K562 (cell line): Measurements from ENCODE around the gene RNF207.

Experiments
- CHD4 ChIP-seq: fragments of 200-600 bp; sonication (generic); IDR thresholded peaks from 3 replicates; pipeline ENCODE4 v1.6.1; 2012; ENCODE audit warnings: low read depth, mild to moderate bottlenecking, mixed read lengths, low read length, inconsistent platforms; ENCODE audit not compliant: insufficient read depth, insufficient replicate concordance, poor library complexity, severe bottlenecking
- EP300 ChIP-seq: IDR thresholded peaks from 2 replicates; pipeline ENCODE4 v1.6.1; 2012; ENCODE audit warnings: low read length, improper control_type of control experiment
- EZH2 ChIP-seq: IDR thresholded peaks from 2 replicates; pipeline ENCODE4 v1.6.1; 2012; ENCODE audit warnings: low read depth, mild to moderate bottlenecking, inconsistent platforms, low read length, borderline replicate concordance
- KLF10 ChIP-seq: fragments of 250-450 bp; sonication (Bioruptor Pico); IDR thresholded peaks from 2 replicates; pipeline ENCODE4 v1.6.1; 2021; ENCODE audit warnings: matching md5 sums
- MYC ChIP-seq, 2 experiments: fragments of 250-450 bp in 1 of 2; sonication (Bioruptor Pico) in 1 of 2; IDR thresholded peaks; 2 replicates each; pipeline versions ENCODE4 v1.5.1 to v1.6.1; 2012 to 2021; ENCODE audit warnings: low read depth in 2 of 2, borderline replicate concordance in 1 of 2, improper control_type of control experiment in 1 of 2, low read length in 1 of 2, mild to moderate bottlenecking in 1 of 2, moderate library complexity in 1 of 2
- MYNN ChIP-seq, 2 experiments: sonication (generic); formaldehyde crosslinking in 1 of 2; IDR thresholded peaks; 2 replicates each; pipeline versions ENCODE4 v1.5.0 to v1.6.1; 2016 to 2020; ENCODE audit warnings: antibody characterized with exemption in 1 of 2, missing genetic modification reagents in 1 of 2
- POLR2AphosphoS2 ChIP-seq: IDR thresholded peaks from 2 replicates; pipeline ENCODE4 v1.6.1; 2012; ENCODE audit warnings: low read length, improper control_type of control experiment
- SIN3A ChIP-seq, 2 experiments: fragments of 150-350 bp in 1 of 2; IDR thresholded peaks; 2 replicates each; pipeline ENCODE4 v1.6.1; 2011 to 2016; ENCODE audit warnings: borderline replicate concordance in 2 of 2, low read depth in 2 of 2, low read length in 2 of 2, mild to moderate bottlenecking in 2 of 2, moderate library complexity in 2 of 2; ENCODE audit not compliant: control insufficient read depth in 1 of 2
- SMARCE1 ChIP-seq: fragments of 450-650 bp; IDR thresholded peaks from 2 replicates; pipeline ENCODE4 v1.7.1; 2016; ENCODE audit warnings: mild to moderate bottlenecking
- SP1 ChIP-seq: sonication (generic); formaldehyde crosslinking; IDR thresholded peaks from 2 replicates; pipeline ENCODE4 v1.8.1; 2022; ENCODE audit warnings: mild to moderate bottlenecking, missing genetic modification reagents
- YY1 ChIP-seq, 3 experiments: IDR thresholded peaks; 2 replicates each; pipeline ENCODE4 v1.6.1; 2011; ENCODE audit warnings: low read length in 2 of 3, mild to moderate bottlenecking in 2 of 3, moderate library complexity in 2 of 3, borderline replicate concordance in 1 of 3, control low read depth in 1 of 3, low read depth in 1 of 3; ENCODE audit not compliant: insufficient read depth in 3 of 3, insufficient replicate concordance in 2 of 3, control insufficient read depth in 1 of 3, insufficient read length in 1 of 3; ENCODE audit errors: extremely low read depth in 1 of 3
- TF ChIP-seq, protein P1 (sequence below): sonication (generic); formaldehyde crosslinking; IDR thresholded peaks from 2 replicates; pipeline ENCODE4 v1.8.0; 2022; ENCODE audit warnings: missing genetic modification reagents, mild to moderate bottlenecking, moderate library complexity, borderline replicate concordance
- TF ChIP-seq, protein P2 (sequence below), 2 experiments: IDR thresholded peaks in 1 of 2; conservative IDR thresholded peaks in 1 of 2; 2 replicates each; pipeline ENCODE4 v1.6.1; 2016; ENCODE audit warnings: low read depth in 2 of 2, mild to moderate bottlenecking in 1 of 2, missing compliant biosample characterization in 1 of 2, missing genetic modification characterization in 1 of 2, moderate library complexity in 1 of 2
- TF ChIP-seq, protein P3 (sequence below): fragments of 450-650 bp; IDR thresholded peaks from 2 replicates; pipeline ENCODE4 v1.6.1; 2017; ENCODE audit warnings: antibody characterized with exemption

DNA sequence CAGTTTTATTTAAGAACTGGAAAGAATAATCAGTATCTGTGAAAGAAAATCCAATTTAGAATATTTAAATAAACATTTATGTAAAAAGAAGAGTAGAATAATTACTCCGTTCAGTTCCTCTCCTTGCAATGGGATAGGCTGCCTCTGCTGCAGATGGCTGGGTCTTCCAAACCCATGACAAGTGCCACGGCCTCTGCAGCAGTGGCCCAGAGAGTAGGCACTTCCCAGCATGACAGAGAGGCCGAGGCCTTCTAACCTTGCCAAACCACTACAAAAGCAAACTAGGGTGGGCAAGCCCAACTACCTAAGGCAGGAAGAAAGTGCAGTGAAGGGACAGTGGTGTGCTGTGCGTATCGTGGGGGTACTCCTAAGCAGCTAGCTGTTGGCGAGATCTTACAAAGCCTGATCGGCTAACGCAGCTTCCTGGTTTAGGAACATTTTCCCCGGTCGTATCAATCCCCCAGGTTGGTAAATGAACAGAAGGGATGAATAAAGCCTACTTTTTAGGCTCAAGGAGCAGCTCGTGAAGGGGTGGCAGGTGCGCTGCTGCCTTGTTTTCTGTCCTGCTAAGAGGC lies 15.4 kb downstream of the RNF207 start:
- TF ChIP-seq MYNN (IDR thresholded peaks at IDR 0.05) (no peak), MYNN (CRISPR knock-in tag; IDR thresholded peaks at IDR 0.05) (no peak), EZH2 (no peak), KLF10 (no peak), MYC (IDR thresholded peaks at IDR 0.05; ENCODE audit: low read depth, low read length) (no peak), MYC (CRISPR knock-in tag; IDR thresholded peaks at IDR 0.05; ENCODE audit: borderline replicate concordance, low read depth) (no peak), SMARCE1 (no peak), EP300 (no peak), YY1 (IDR thresholded peaks at IDR 0.05; ENCODE audit: borderline replicate concordance in 1 of 3, control insufficient read depth in 1 of 3, extremely low read depth in 1 of 3, insufficient read depth in 3 of 3, insufficient read length in 1 of 3, insufficient replicate concordance in 2 of 3, low read depth in 1 of 3, low read length in 2 of 3) (no peak), SIN3A (IDR thresholded peaks at IDR 0.05; ENCODE audit: borderline replicate concordance in 2 of 2, control insufficient read depth in 1 of 2, low read depth in 2 of 2, low read length in 2 of 2) (no peak), POLR2AphosphoS2 (no peak; the same call in 1 of the 2 replicates), CHD4 (no peak), SP1 (CRISPR knock-in tag) (no peak)
- TF ChIP-seq, protein P1, sequence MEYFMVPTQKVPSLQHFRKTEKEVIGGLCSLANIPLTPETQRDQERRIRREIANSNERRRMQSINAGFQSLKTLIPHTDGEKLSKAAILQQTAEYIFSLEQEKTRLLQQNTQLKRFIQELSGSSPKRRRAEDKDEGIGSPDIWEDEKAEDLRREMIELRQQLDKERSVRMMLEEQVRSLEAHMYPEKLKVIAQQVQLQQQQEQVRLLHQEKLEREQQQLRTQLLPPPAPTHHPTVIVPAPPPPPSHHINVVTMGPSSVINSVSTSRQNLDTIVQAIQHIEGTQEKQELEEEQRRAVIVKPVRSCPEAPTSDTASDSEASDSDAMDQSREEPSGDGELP, result no peak
- TF ChIP-seq, protein P2, sequence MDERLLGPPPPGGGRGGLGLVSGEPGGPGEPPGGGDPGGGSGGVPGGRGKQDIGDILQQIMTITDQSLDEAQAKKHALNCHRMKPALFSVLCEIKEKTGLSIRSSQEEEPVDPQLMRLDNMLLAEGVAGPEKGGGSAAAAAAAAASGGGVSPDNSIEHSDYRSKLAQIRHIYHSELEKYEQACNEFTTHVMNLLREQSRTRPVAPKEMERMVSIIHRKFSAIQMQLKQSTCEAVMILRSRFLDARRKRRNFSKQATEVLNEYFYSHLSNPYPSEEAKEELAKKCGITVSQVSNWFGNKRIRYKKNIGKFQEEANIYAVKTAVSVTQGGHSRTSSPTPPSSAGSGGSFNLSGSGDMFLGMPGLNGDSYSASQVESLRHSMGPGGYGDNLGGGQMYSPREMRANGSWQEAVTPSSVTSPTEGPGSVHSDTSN (CRISPR knock-in tag; IDR thresholded peaks at IDR 0.05; ENCODE audit: low read depth), result no peak
- TF ChIP-seq, protein P2 (tag; conservative IDR thresholded peaks at IDR 0.05; ENCODE audit: low read depth), result no peak
- TF ChIP-seq, protein P3, sequence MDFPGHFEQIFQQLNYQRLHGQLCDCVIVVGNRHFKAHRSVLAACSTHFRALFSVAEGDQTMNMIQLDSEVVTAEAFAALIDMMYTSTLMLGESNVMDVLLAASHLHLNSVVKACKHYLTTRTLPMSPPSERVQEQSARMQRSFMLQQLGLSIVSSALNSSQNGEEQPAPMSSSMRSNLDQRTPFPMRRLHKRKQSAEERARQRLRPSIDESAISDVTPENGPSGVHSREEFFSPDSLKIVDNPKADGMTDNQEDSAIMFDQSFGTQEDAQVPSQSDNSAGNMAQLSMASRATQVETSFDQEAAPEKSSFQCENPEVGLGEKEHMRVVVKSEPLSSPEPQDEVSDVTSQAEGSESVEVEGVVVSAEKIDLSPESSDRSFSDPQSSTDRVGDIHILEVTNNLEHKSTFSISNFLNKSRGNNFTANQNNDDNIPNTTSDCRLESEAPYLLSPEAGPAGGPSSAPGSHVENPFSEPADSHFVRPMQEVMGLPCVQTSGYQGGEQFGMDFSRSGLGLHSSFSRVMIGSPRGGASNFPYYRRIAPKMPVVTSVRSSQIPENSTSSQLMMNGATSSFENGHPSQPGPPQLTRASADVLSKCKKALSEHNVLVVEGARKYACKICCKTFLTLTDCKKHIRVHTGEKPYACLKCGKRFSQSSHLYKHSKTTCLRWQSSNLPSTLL, result no peak
